Neuron (in vitro differentiated cells): ENCODE results near the gene VAV2.

Source experiments
- H2AFZ ChIP-seq: one replicate; pipeline ENCODE4 v1.6.1; 2013; ENCODE audit warnings: low read depth, mild to moderate bottlenecking, inconsistent platforms, low read length, moderate library complexity
- H3K27me3 ChIP-seq: one replicate; pipeline ENCODE4 v1.6.1; 2013; ENCODE audit warnings: low read length; ENCODE audit not compliant: insufficient read depth
- H3K36me3 ChIP-seq: one replicate; pipeline ENCODE4 v1.6.1; 2013; ENCODE audit warnings: low read length; ENCODE audit not compliant: insufficient read depth
- H3K4me1 ChIP-seq: one replicate; pipeline ENCODE4 v1.6.1; 2013; ENCODE audit warnings: low read length; ENCODE audit not compliant: insufficient read depth
- H3K4me3 ChIP-seq: 2 replicates; pipeline ENCODE4 v1.5.1; 2013; ENCODE audit warnings: mild to moderate bottlenecking, low read length, moderate library complexity
- H3K9me3 ChIP-seq: one replicate; pipeline ENCODE4 v1.6.1; 2013; ENCODE audit warnings: low read length

Gene VAV2

DNA sequence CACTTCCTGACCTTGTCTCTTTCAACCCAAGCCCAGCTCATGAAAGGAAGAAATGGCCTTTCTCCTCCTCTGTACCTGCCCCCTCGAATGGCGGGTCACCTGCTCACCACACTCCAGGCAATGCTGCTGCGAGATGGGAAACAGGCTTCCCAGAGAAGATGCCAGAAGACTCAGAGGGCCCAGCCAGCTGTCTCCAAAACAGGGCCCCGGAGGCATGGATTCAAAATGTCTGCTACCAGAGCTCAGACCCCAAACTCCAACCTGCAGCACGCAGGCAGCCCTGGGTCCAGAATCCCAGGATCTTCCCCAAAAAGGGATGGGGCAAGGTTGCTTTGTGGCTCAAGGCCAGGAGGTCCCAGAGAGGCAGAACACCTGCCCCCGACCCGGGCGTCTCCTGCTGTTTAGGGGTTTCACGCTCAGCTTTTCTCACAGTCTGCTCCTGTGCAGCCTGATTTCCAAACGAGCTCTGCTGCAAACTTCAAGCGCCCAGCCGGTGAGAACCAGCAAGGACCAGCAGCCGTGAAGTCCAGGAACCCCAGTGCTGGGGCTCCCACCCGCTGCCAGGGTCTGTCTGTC is 42.5 kb downstream of the VAV2 start:
- no peaks in the 10 kb centered on the region for H3K27me3 ChIP-seq
- H3K4me3 ChIP-seq: no peak overlapping the region
- H3K9me3 ChIP-seq: no peaks in the 10 kb centered on the region
- peaks cover 3% of the 10 kb centered on the region for H3K36me3 ChIP-seq
- peaks cover 26% of the 10 kb centered on the region for H3K4me1 ChIP-seq
- H2AFZ ChIP-seq: no peak overlapping the region

DNA sequence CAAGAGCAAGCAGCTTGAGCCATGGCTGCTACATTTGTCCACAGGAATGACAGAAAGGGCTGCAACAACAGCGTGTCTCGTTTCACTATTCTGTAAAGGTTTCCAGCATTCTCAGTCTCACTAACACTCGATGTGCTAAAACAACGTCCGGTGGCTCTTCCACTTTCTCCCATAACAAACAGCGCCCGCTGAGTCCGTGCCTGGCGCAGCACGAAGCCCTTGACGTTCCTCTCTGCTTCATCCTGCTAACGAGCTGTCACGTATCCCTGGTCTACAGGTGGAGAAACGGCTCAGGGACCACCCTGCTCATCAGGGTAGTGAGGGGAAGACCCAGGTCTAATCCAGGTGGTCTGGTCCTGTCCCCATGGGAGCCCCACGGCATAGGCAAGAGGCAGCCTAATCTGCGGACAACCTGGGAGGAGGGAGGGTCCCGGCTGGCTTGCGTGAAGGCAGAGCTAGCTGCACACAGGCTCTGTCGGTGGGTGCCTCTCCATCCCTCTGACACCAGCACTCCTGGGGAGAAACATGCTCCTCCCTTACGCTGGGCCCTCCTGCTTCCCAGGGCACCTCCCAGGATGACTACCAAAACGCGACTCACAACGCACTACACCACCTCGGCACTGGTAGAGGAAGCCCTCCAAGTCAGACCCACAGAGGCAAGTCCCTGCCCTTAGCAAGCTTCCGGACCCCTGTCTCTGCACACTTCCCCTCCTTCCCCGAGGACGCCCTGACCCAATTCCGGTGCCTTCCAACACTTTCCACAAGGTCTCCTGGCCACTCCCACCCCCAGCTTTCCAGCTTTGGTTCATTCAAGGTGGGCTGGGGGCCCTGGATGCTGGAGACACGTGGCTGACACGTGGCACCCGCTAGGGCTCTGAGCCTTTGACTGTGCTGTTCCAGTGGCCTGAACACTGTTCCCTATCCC is 43.3 kb downstream of the VAV2 start:
- Histone ChIP-seq H3K27me3 (no peaks in the 10 kb centered on the region), H2AFZ (no peak overlapping the region), H3K4me3 (no peak overlapping the region), H3K36me3 (peaks cover 3% of the 10 kb centered on the region), H3K9me3 (no peaks in the 10 kb centered on the region), H3K4me1 (peaks cover 33% of the 10 kb centered on the region)

DNA sequence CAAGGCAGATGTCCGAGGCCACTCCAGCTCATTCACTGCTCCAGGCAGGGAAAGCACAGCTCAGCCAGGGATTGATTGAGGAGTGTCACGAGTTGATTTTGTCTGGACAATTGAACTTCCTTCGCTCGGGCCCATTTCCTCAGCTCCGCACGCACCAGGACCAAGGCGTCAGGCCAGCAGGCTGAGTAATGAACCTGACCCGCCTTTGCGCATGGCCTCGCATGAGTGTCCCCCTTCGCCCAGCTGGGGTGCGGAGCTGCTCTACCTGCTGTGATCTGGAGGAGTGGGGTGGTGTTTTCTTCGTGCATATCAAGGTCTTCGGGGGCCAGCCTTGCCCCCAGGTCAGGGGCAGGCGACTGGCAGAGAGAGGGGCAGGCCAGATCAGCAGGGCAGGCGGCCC is 44.0 kb downstream of the VAV2 start:
- Histone ChIP-seq H2AFZ (no peak overlapping the region), H3K9me3 (no peaks in the 10 kb centered on the region), H3K36me3 (peaks cover 3% of the 10 kb centered on the region), H3K4me1 (peaks cover 33% of the 10 kb centered on the region), H3K27me3 (no peaks in the 10 kb centered on the region), H3K4me3 (no peak overlapping the region)

DNA sequence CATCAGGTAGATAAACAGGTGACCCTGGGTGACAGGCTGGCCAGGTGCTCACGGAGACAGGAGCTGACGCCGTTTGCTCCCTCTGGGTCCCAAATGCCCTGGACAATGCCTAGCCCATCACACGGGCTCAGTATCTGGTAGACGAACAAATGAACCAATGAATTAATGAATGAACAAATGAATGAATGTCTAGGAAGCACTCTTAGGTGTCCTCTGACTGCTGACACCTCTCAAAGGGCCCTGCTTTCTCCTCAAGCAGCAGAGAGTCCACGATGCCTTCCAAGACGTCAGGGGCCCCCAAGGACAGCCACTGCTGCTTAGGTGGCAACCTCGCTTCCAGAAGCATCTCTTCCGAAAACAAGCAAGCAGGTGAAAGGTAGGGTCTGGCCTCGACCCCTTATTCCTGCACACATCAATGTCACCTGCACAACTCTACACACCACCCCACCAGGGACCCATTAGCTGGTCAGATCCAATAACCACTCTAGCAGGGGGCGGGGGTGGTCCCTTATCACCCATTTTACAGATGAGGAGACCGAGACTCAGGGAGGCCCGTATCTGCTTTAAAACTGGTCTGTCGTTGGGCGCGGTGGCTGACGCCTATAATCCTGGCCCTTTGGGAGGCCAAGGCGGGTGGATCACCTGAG is 45.2 kb downstream of the VAV2 start:
- no peaks in the 10 kb centered on the region for H3K27me3 ChIP-seq
- H3K9me3 ChIP-seq: no peaks in the 10 kb centered on the region
- H3K4me3 ChIP-seq: no peak overlapping the region
- H2AFZ ChIP-seq: no peak overlapping the region
- peaks cover 3% of the 10 kb centered on the region for H3K36me3 ChIP-seq
- peaks cover 33% of the 10 kb centered on the region for H3K4me1 ChIP-seq

DNA sequence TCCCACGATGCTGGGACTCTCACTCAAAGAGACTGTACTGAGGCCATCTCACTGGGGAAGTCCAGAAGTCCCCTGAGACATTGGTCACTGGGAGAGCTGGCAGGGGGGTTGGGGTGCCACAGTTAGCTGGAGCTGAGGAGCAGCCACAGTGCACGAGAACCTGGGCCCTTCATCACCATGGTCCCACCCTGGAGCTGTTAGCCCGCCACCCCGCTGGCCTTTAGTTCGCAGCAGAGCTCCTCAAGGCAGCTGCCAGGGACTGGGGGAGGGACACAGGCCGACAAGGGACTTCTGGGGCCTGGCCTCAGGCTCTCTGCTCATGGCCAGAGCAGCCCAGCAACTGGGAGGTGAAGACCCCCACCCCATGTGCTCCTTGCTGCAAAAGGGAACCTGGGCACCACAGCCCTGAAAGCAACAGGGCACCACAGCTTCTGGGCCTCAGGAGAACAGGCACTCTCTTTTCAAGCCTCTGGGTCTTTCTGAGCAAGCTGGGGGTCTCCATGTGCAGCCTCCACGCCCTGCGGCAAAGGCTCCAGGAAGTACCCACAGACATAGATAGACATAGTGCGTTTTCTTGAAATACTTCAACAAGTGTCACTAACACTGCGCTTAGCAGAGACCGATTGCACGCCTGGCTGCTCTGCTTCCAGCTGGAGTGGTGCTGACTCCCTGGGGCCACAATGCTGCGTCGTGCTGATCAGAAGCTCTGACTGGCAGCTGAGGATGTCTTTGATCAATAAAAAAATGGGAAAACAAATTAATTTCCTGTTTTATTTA is 46.0 kb downstream of the VAV2 start:
- H3K4me3 ChIP-seq: no peak overlapping the region
- peaks cover 33% of the 10 kb centered on the region for H3K4me1 ChIP-seq
- H2AFZ ChIP-seq: no peak overlapping the region
- H3K27me3 ChIP-seq: no peaks in the 10 kb centered on the region
- no peaks in the 10 kb centered on the region for H3K9me3 ChIP-seq
- H3K36me3 ChIP-seq: peaks cover 3% of the 10 kb centered on the region

DNA sequence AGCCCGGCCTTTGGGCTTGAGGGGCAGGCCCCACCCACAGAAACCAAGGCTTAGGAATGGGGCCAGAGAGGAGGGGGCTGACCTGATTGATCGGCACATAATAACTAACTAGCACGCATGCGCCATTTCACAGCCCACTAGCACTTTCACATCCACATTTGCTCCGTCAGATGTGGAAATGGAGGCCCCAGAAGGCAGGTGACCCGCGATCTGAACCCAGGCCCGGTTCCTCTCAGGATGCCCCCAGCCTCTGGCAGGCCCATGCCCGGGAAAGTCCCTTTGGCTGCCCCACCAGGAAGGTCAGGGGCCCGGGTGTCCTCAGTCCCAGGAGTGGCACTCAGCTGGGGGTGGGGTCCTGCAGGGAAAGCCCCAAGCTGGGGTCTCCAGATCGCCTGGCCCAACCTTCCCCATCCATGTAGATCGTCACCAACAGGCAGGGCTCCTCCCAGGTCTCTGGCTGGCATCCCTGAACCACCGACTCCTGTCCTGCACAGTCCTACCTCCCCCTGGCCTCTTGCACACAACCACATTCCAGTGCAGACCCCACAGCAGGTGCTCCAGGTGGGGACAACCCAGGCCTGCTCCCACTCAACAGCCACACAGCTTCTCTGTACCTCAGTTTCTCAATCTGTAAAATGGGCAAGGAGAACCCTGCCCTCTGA is 46.7 kb downstream of the VAV2 start:
- Histone ChIP-seq H3K4me1 (peaks cover 34% of the 10 kb centered on the region), H3K4me3 (no peak overlapping the region), H3K9me3 (no peaks in the 10 kb centered on the region), H2AFZ (no peak overlapping the region), H3K27me3 (no peaks in the 10 kb centered on the region), H3K36me3 (peaks cover 3% of the 10 kb centered on the region)

DNA sequence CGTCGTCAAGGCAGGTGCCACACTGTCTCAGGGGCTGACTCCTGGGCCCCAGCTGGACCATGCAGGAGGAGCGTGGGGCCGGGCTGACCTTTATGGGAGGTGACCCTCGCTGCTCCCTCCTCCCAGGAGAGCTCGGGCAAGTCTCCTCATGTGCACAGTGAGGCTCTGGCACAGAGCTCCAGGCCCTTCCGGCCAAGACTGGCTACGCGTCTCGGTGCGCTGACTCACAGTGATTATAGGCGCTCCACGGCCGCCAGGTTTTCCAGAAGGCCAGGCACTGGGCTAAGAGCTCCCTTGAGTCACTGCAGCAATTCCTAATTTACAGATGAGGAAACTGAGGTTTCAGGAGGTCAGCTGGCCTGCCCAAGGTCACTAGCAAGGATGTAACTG is 47.4 kb downstream of the VAV2 start:
- Histone ChIP-seq H3K9me3 (no peaks in the 10 kb centered on the region), H3K27me3 (no peaks in the 10 kb centered on the region), H2AFZ (no peak overlapping the region), H3K4me1 (peaks cover 34% of the 10 kb centered on the region), H3K36me3 (peaks cover 3% of the 10 kb centered on the region), H3K4me3 (no peak overlapping the region)

DNA sequence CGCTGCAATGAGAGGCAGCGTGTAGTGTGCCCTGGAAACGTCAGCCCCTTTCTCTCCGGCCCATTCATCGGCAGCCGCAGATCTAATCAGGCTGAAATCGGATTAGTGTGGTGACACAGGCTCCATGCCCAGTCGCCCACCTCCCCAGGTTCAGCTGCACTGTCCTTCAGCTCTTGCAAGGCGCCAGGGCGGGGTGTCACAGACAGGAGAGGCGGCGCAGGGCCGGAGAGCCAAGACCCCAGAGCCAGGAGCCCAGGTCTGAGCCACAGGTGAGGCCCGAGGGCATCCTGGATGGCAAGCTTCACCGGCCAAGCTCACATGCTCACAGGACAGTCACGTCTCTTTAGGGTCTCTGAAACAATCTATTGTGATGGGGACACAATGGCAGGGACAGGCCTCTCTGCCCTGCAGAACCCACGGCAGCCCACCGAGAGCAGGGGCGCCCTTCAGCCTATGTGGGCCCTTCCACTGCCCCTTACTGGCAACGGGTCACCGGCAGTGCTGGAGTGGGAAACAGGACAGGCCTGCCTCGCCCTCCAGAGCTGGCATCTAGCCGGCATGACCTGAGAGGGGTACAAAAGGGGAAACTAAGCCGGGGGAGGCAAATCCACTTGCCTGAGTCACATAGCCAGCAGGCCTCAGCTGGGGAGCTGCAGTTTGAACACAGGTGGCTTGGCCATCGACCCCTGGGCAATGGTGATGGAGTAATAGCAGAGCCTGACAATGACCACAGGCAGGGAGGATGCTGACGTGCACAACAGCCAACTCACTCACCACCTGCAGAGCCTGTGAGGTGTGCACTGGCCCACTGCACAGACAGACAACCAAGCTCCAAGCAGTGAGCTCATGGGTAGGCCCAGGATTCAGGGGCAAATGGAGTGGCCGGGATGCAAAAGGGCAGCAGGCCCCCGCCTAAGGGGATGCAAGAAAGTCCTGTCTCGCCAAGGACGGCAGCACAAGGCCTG is 48.1 kb downstream of the VAV2 start:
- no peaks in the 10 kb centered on the region for H3K9me3 ChIP-seq
- peaks cover 6% of the 10 kb centered on the region for H3K36me3 ChIP-seq
- no peaks in the 10 kb centered on the region for H3K27me3 ChIP-seq
- no peak overlapping the region for H3K4me3 ChIP-seq
- H2AFZ ChIP-seq: no peak overlapping the region
- peaks cover 35% of the 10 kb centered on the region for H3K4me1 ChIP-seq

DNA sequence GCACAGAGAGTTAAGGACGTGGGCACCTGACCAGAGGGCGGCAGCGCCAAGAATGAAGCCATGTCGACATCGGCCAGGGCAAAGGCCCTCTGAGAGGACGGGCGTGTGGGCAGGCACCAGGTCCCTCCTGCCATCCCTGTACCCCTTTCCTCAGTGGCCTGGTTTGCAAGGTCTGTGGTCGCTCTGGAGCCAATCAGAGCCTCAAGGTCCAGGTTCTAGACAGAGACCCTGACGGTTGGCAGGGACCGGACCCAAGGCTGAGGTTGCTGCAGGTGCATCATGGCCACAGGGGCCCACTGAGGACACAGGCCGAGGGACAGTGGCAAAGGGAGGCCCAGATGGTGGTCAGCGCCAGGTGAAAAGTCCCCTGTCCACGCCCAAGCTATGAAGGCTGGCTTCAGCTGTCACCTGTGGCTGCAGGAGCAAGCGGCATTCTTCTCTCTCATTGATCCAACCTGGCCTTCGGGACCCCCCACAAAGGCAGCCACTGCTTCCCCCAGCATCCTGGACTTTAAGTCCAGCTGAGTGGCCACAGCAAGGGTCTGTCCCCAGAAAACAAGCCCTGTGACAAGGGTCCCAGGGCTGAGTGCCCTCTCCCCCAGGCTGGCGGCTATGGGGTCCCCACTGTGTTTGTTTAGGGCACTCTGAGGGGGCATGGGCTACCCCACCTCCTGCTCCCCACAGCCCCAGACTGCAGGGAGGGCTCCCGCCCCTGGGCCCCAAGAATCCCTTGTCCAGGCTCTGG is 48.9 kb downstream of the VAV2 start:
- Histone ChIP-seq H3K36me3 (peaks cover 10% of the 10 kb centered on the region), H3K9me3 (no peaks in the 10 kb centered on the region), H3K4me1 (peaks cover 29% of the 10 kb centered on the region)

DNA sequence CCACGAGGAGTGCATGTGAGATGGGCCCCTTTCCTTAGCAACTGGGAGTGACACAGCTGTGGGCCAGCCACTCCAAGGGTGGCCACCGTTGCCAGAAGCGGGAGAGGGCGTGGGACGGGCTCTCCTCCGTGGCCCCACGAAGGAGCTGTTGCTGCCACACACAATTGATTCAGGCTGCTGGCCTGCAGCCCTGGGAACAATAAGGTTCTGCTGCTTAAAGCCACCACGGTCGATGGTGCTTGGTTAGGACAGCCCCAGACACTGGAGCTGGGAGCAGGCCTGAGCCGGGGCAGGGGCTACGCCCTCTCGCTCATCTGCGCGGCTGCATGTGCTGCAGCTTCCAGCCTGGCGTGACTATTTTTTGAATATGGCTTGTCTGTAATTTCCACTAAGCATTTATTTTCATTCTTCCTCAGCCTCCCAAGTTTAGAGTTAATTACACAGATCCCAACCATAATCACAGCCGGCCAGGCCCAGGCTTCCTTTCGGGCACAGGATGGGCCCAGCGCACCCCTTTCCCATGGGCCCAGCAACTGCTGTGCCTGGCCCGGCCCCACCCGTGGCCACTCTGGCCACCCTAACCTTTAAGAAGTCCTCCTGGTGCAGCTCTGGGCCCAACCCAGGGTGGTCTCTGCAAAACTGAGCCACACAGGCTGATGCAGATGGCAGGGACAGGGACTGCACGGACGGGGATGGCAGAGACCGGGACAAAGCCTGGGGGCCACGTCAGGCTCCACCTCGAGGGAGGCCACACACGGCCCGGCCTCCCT is 49.7 kb downstream of the VAV2 start:
- H3K9me3 ChIP-seq: no peaks in the 10 kb centered on the region
- H2AFZ ChIP-seq: no peak overlapping the region
- H3K27me3 ChIP-seq: no peaks in the 10 kb centered on the region
- H3K4me1 ChIP-seq: peaks cover 26% of the 10 kb centered on the region
- H3K4me3 ChIP-seq: no peak overlapping the region
- H3K36me3 ChIP-seq: peaks cover 17% of the 10 kb centered on the region

More for the DNA sequence above, 48.9 kb downstream of the VAV2 start:
- no peak overlapping the region for H3K4me3 ChIP-seq
- no peak overlapping the region for H2AFZ ChIP-seq
- no peaks in the 10 kb centered on the region for H3K27me3 ChIP-seq

DNA sequence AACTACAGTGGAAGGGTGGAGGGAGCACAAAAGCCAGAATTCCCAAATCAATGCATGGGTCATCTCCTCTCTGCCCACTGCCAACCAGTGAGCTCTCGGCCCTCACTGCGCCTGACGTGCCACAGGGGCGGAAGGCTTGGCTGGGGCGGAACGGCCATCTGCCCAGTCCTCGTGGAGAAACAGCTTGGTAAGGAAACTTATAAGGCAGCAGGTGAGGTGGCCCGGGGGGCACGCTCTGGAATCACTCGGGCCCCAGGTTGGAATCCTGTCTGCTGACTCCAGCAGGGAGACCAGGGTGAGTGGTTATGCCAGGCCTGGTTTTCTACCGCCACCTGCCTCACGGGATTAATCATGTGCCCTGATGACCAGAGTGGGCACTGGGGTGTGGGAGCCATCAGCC is 52.3 kb downstream of the VAV2 start:
- H3K36me3 ChIP-seq: peaks cover 18% of the 10 kb centered on the region
- H3K4me3 ChIP-seq: no peak overlapping the region
- no peaks in the 10 kb centered on the region for H3K9me3 ChIP-seq
- no peak overlapping the region for H2AFZ ChIP-seq
- H3K27me3 ChIP-seq: no peaks in the 10 kb centered on the region
- peaks cover 35% of the 10 kb centered on the region for H3K4me1 ChIP-seq
